Nephron progenitor cell (in vitro differentiated cells): ENCODE measurements around the gene PNKP.

ENCODE experiments used
- DNase-seq: peaks from one replicate; pipeline ENCODE4 v3.0.0; 2021
- H3K27ac Mint-ChIP-seq: 2 replicates; pipeline ENCODE4 v1.8.0; 2021; ENCODE audit warnings: mild to moderate bottlenecking, moderate library complexity, mixed read lengths
- H3K27me3 Mint-ChIP-seq: 2 replicates; pipeline ENCODE4 v1.8.0; 2021; ENCODE audit warnings: mild to moderate bottlenecking, low read depth, mixed read lengths; ENCODE audit not compliant: poor library complexity
- H3K36me3 Mint-ChIP-seq: 2 replicates; pipeline ENCODE4 v1.8.0; 2021; ENCODE audit warnings: low read depth, mixed read lengths
- H3K4me1 Mint-ChIP-seq: 2 replicates; pipeline ENCODE4 v1.8.0; 2021; ENCODE audit warnings: mixed read lengths
- H3K4me3 Mint-ChIP-seq: 2 replicates; pipeline ENCODE4 v1.8.0; 2021; ENCODE audit warnings: mild to moderate bottlenecking, moderate library complexity, mixed read lengths
- H3K9me3 Mint-ChIP-seq: 2 replicates; pipeline ENCODE4 v1.8.0; 2021; ENCODE audit warnings: mild to moderate bottlenecking, moderate library complexity, mixed read lengths
- CTCF ChIP-seq: fragments of 200-600 bp; sonication (generic); IDR thresholded peaks from 2 replicates; pipeline ENCODE4 v1.5.0; 2021; ENCODE audit warnings: antibody characterized with exemption

PNKP gene

GRCh38 chr19:49864890-49865289, 2.5 kb downstream of the PNKP start:
- Mint-ChIP-seq H3K27ac (no peak overlapping the region), H3K4me3 (no peak overlapping the region)
- no peak for TF ChIP-seq CTCF

DNA sequence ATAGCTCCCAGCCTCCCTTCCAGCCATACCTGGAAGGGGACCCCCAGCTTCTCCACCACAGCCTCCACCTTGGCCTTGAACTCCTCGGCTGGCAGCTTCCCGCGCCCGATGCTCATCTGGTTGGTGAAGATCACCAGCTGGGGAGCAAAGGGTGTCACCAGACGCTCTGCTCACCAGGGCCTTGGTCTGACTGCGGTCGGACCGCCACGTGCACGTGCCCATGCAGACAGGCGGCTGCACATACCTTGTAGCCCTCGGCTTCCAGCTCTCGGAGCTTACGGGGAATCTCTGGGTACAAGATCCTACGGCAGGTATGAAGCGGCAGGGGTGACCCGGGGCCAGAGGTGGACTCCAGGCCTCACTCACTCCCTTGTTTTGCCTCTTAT, 3.4 kb downstream of the PNKP start:
- H3K9me3 Mint-ChIP-seq: no peaks in the 10 kb centered on the region
- TF ChIP-seq CTCF: no peak
- H3K27ac Mint-ChIP-seq: no peak overlapping the region
- H3K27me3 Mint-ChIP-seq: no peaks in the 10 kb centered on the region
- H3K4me3 Mint-ChIP-seq: no peak overlapping the region
- H3K4me1 Mint-ChIP-seq: peaks cover 55% of the 10 kb centered on the region
- no peak for DNase-seq
- peaks cover 31% of the 10 kb centered on the region for H3K36me3 Mint-ChIP-seq

More at GRCh38 chr19:49864890-49865289, 2.5 kb downstream of the PNKP start:
- Mint-ChIP-seq H3K4me1 (peaks cover 52% of the 10 kb centered on the region), H3K36me3 (peaks cover 28% of the 10 kb centered on the region), H3K27me3 (no peaks in the 10 kb centered on the region), H3K9me3 (no peaks in the 10 kb centered on the region)
- no peak for DNase-seq

GRCh38 chr19:49863254-49863934, 4.0 kb downstream of the PNKP start:
- DNase-seq: no peak
- H3K27ac Mint-ChIP-seq: peak overlapping the region; percentile 27
- H3K4me1 Mint-ChIP-seq: peaks cover 55% of the 10 kb centered on the region
- no peaks in the 10 kb centered on the region for H3K27me3 Mint-ChIP-seq
- TF ChIP-seq CTCF: no peak
- no peaks in the 10 kb centered on the region for H3K9me3 Mint-ChIP-seq
- no peak overlapping the region for H3K4me3 Mint-ChIP-seq
- peaks cover 34% of the 10 kb centered on the region for H3K36me3 Mint-ChIP-seq

DNA sequence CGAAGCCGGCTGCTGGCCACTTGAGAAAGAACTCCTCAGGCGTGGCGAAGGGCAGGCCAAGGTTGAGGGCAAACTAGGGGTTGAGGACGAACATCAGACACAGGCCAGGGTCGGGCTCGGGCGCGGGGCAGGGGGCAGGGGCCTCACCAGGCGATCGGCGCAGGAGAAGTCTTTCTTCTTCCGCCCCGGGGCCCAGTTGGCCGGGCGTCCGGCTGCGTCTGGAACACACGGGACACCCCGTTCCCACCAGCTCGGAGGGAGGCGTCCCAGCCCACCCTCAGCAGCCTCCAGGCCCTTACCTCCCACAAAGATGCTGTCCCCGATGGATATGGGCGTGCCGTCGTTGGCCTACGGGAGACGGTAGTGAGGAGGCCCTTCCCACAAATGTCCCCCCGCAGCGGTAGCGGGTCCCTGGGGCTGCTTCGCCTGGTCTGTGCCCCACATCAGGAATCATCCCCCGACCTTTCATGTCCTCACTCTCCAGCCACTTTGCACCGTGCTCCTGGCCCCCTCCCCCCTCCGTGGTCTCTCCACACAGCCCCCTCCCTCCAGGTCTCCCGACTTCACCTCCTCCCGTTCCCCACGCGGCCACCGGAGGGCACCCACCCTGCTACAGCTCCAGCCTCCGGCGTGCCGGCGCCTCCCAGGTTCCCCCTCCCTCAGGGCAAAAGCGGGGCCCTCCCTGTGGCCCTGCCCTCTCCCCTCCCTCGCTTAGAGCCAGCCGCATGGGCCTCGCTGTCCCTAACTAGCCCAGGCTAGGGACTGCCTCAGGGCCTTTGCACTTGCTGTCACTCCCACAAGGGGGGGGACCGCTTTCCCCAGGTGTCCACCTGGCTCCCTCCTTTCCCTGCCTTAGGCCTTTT, 4.8 kb downstream of the PNKP start:
- no peaks in the 10 kb centered on the region for H3K27me3 Mint-ChIP-seq
- peaks cover 55% of the 10 kb centered on the region for H3K4me1 Mint-ChIP-seq
- DNase-seq: peak; percentile 53
- H3K4me3 Mint-ChIP-seq: no peak overlapping the region
- H3K36me3 Mint-ChIP-seq: peaks cover 34% of the 10 kb centered on the region
- no peak for TF ChIP-seq CTCF
- H3K27ac Mint-ChIP-seq: no peak overlapping the region
- no peaks in the 10 kb centered on the region for H3K9me3 Mint-ChIP-seq

GRCh38 chr19:49861541-49862378, 5.6 kb downstream of the PNKP start:
- DNase-seq: no peak
- Mint-ChIP-seq H3K27me3 (no peaks in the 10 kb centered on the region), H3K36me3 (peaks cover 34% of the 10 kb centered on the region), H3K27ac (peak overlapping the region; percentile 42), H3K4me3 (no peak overlapping the region), H3K4me1 (peaks cover 52% of the 10 kb centered on the region), H3K9me3 (no peaks in the 10 kb centered on the region)
- TF ChIP-seq CTCF: no peak
